GM18499 (cell line): ENCODE data around the gene MAP4K5.

Experiments used
- ATAC-seq: cut with Tn5 transposase; IDR thresholded peaks from one replicate; pipeline ENCODE4 v1.9.1; 2021; ENCODE audit warnings: moderate number of reproducible peaks; ENCODE audit not compliant: insufficient read depth, unreplicated experiment

Gene MAP4K5

GRCh38 chr14:50488521-50488920 is 43.8 kb downstream of the MAP4K5 start:
- no peak for ATAC-seq

- ATAC-seq: no peak
Measured at GRCh38 chr14:50479041-50479440, 53.3 kb downstream of the MAP4K5 start.

- no peak for ATAC-seq
Measured at GRCh38 chr14:50477760-50478159, 54.6 kb downstream of the MAP4K5 start.

GRCh38 chr14:50476134-50476533 is 56.2 kb downstream of the MAP4K5 start:
- ATAC-seq: no peak

GRCh38 chr14:50475460-50475859 is 56.9 kb downstream of the MAP4K5 start:
- no peak for ATAC-seq

- no peak for ATAC-seq
Measured at GRCh38 chr14:50471838-50472465, 60.4 kb downstream of the MAP4K5 start.

GRCh38 chr14:50469982-50470381 is 62.4 kb downstream of the MAP4K5 start:
- ATAC-seq: no peak

- ATAC-seq: no peak
Measured at GRCh38 chr14:50462111-50462510, 70.3 kb downstream of the MAP4K5 start.

- no peak for ATAC-seq
Measured at GRCh38 chr14:50453869-50454268, 78.5 kb downstream of the MAP4K5 start.

GRCh38 chr14:50452979-50453705 is 79.2 kb downstream of the MAP4K5 start:
- ATAC-seq: no peak

- ATAC-seq: no peak
Measured at GRCh38 chr14:50452296-50452695, 80.1 kb downstream of the MAP4K5 start.

GRCh38 chr14:50451854-50452253 is 80.5 kb downstream of the MAP4K5 start:
- no peak for ATAC-seq

GRCh38 chr14:50447461-50447860 is 84.9 kb downstream of the MAP4K5 start:
- no peak for ATAC-seq

GRCh38 chr14:50434528-50434927 is 97.8 kb downstream of the MAP4K5 start:
- no peak for ATAC-seq

- ATAC-seq: no peak
Measured at GRCh38 chr14:50432131-50432530, 100.2 kb downstream of the MAP4K5 start.

- ATAC-seq: no peak
Measured at GRCh38 chr14:50425816-50426215, 106.6 kb downstream of the MAP4K5 start.

GRCh38 chr14:50425105-50425504 is 107.3 kb downstream of the MAP4K5 start:
- no peak for ATAC-seq

- ATAC-seq: no peak
Measured at GRCh38 chr14:50423529-50423928, 108.8 kb downstream of the MAP4K5 start.

GRCh38 chr14:50421499-50421898 is 110.9 kb downstream of the MAP4K5 start:
- ATAC-seq: no peak

- ATAC-seq: no peak
Measured at GRCh38 chr14:50417853-50418252, 114.5 kb downstream of the MAP4K5 start.

GRCh38 chr14:50410921-50411320 is 121.4 kb downstream of the MAP4K5 start:
- ATAC-seq: no peak

GRCh38 chr14:50410071-50410470 is 122.3 kb downstream of the MAP4K5 start:
- no peak for ATAC-seq
